Ramos (cell line): Measurements from ENCODE around the gene TSACC.

Experiments
- in situ Hi-C: fragments of 300-500 bp; cut with MboI; formaldehyde crosslinking; loops from one replicate; pipeline ENCODE4 v1.14.3; 2022; ENCODE audit warnings: low sequenced_read_pairs; ENCODE audit not compliant: unreplicated experiment

The TSACC gene

GRCh38 chr1:156372265-156372586 is 33.9 kb downstream of the TSACC start:
- in situ Hi-C loops: no loop called here

- in situ Hi-C loops: no loop called here
These were observed 34.5 kb downstream of the TSACC start for GRCh38 chr1:156372876-156373275.

GRCh38 chr1:156373546-156373945 is 35.2 kb downstream of the TSACC start:
- in situ Hi-C loops: no loop called here

- in situ Hi-C loops: no loop called here
These were observed 37.8 kb downstream of the TSACC start for GRCh38 chr1:156376146-156376545.

- in situ Hi-C loops: no loop called here
These were observed 38.9 kb downstream of the TSACC start for GRCh38 chr1:156376958-156377919.

- in situ Hi-C loops: no loop called here
These were observed 40.2 kb downstream of the TSACC start for GRCh38 chr1:156378557-156378956.

GRCh38 chr1:156379420-156380165 is 41.3 kb downstream of the TSACC start:
- in situ Hi-C loops: loop anchor here (5.0 kb wide), 1 partner anchor 63 kb away; no protein-coding TSS in a partner anchor

GRCh38 chr1:156382561-156382960 is 44.2 kb downstream of the TSACC start:
- in situ Hi-C loops: loop anchor here (5.0 kb wide), 1 partner anchor 60 kb away; no protein-coding TSS in a partner anchor

GRCh38 chr1:156383023-156383422 is 44.7 kb downstream of the TSACC start:
- in situ Hi-C loops: loop anchor here (5.0 kb wide), 1 partner anchor 59 kb away; no protein-coding TSS in a partner anchor

GRCh38 chr1:156384007-156384406 is 45.7 kb downstream of the TSACC start:
- in situ Hi-C loops: loop anchor here (5.0 kb wide), 1 partner anchor 58 kb away; no protein-coding TSS in a partner anchor

GRCh38 chr1:156384658-156385057 is 46.3 kb downstream of the TSACC start:
- in situ Hi-C loops: loop anchor here (5.0 kb wide), 2 partner anchors 58 to 223 kb away; no protein-coding TSS in a partner anchor

- in situ Hi-C loops: loop anchor here (5.0 kb wide), 1 partner anchor 222 kb away; no protein-coding TSS in a partner anchor
These were observed 47.3 kb downstream of the TSACC start for GRCh38 chr1:156385534-156386031.

GRCh38 chr1:156386134-156386901 is 48.0 kb downstream of the TSACC start:
- in situ Hi-C loops: loop anchor here (5.0 kb wide), 1 partner anchor 221 kb away; no protein-coding TSS in a partner anchor

GRCh38 chr1:156386949-156387869 is 48.9 kb downstream of the TSACC start:
- in situ Hi-C loops: loop anchor here (5.0 kb wide), 1 partner anchor 220 kb away; no protein-coding TSS in a partner anchor

GRCh38 chr1:156387870-156388173 is 49.5 kb downstream of the TSACC start:
- in situ Hi-C loops: loop anchor here (5.0 kb wide), 1 partner anchor 219 kb away; no protein-coding TSS in a partner anchor

- in situ Hi-C loops: loop anchor here (5.0 kb wide), 1 partner anchor 219 kb away; no protein-coding TSS in a partner anchor
These were observed 50.1 kb downstream of the TSACC start for GRCh38 chr1:156388174-156389137.

GRCh38 chr1:156389311-156389710 is 51.0 kb downstream of the TSACC start:
- in situ Hi-C loops: loop anchor here (5.0 kb wide), 1 partner anchor 218 kb away; no protein-coding TSS in a partner anchor
